HK-2 (cell line): Measurements from ENCODE around the gene ANKS1B.
"Not testable (repeated sequence)": the region's sequence is repeated elsewhere in the genome, so short reads cannot be mapped to it uniquely, and the experiment has no call there.

Experiments used
- DNase-seq: peaks from one replicate; pipeline ENCODE4 v3.0.0-alpha.2; 2018; ENCODE audit not compliant: unreplicated experiment

The ANKS1B gene

GRCh38 chr12:99759444-99759843 lies 225.3 kb downstream of the ANKS1B start:
- no peak for DNase-seq

DNA sequence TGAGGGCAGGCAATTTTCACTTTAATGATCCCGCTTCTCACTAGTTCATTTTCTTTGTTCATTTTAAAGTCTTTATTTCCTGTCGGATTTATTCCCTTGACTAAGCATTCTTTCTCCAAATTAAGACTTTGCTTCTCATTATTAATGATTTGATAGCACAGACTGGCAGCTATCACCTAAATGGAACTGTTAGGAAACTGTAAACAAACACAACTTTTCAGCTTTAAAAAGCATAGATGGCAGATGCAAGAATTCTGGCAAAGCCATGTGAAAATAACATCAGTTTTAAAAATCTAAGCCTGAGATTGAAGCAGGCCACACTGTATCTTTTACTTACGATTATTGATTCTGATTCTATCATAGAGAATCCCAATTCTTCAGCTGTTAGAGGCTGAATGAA lies 225.7 kb downstream of the ANKS1B start:
- no peak for DNase-seq

- no peak for DNase-seq
Measured at GRCh38 chr12:99752740-99753139, 232.0 kb downstream of the ANKS1B start.

DNA sequence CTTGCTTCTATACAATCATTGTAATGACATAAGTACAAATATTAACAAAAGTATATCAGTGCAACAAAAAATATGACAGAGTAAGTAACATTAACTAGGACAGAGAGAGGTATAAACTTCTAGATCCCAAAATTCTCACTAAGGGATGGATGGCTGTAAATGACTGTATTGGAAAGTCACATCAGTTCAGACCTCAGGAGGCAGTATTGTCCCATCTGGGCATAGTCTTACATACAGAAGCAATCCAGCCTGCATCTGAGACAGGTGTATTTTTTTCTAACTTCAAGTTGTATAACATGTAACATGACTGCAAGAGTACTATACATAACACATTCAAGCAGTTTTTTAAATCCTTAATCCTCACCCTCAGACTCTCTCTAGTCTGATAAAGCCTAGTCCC lies 238.2 kb downstream of the ANKS1B start:
- DNase-seq: no peak

DNA sequence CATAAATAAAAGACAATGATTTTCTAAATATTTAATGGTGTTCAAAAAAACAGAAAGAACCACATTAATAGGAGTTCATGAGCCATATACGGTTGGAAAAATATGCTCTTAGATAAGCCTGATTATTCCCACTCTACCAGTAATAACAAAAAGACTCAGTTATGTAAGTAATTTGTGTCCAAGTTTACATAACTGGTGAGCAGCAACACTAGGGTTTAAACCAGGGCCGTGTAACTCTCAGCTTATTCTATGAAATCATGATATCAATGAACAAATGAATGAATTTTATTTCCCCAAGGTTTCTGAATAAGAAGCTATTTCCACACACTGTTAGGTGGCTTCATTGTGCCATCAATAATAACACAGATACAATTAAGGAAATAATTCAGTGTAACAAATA lies 238.8 kb downstream of the ANKS1B start:
- no peak for DNase-seq

DNA sequence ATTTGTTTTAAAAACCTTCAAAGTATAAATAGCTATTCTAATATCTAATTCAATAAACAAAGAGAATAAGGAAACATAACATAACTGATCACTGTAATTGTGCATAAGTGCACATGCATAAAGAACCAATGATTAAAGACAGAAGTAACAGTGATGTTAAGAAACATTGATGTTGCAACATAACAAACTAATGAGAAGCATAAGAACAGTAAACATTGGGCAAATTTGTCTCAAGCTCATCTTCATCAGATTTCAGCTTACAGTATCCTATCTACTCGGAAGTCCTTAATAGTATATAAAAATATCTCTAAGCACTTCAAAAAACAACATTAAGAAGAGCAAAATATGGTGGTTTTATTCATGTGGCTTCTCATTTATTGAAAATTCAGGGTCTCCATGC lies 239.6 kb downstream of the ANKS1B start:
- no peak for DNase-seq

DNA sequence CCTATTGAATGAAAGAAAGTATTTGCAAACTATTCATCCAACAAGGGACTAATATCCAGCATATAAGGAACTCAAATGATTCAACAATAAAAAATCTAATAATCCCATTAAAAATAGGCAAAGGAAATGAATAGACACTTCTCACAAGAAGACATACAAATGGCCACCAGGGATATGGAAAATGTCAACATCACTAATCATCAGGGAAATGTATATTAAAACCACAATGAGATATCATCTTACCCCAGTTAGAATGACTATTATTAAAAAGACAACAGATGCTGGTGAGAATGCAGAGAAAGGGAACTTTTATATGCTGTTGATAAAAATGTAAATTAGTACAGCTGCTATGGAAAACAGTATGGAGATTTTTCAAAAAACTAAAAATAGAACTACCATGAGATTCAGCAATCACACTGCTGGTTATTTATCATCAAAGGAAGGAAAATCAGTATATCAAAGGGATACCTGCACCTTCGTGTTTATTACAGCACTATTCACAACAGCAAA lies 247.9 kb downstream of the ANKS1B start:
- DNase-seq: no peak

DNA sequence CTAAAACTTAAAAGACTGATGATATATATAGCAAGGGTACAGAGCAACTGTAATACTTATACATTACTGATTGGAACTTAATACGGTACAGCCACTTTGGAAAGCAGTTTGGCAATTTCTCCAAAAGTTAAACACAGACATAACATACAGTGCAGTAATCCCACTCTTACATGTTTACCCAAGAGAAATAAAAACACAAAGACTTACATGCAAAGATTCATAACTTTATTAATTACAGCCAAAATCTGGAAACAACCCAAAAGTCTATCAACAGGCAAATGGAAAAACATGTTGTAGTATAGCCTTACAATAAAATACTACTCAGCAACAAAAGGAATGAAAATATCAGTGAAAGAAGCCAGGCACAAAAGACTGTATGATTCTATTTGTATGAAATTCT lies 252.6 kb downstream of the ANKS1B start:
- no peak for DNase-seq

GRCh38 chr12:99722690-99723486 lies 261.8 kb downstream of the ANKS1B start:
- DNase-seq: no peak

- DNase-seq: no peak
Measured at GRCh38 chr12:99721715-99722275, 262.9 kb downstream of the ANKS1B start.

DNA sequence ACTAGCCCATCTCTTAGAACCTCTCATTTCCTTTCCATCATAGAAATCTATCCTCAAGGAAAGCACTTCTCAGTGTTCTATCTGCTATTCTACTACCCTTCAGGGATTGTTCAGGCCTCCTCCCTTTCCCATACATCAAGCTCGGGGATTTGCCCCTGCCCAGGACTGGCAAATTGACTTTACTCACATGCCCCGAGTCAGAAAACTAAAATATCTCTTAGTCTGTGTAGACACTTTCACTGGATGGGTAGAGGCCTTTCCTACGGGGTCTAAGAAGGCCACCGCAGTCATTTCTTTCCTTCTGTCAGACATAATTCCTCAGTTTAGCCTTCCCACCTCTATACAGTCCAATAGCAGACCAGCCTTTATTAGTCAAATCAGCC lies 264.7 kb downstream of the ANKS1B start:
- not testable (repeated sequence) for DNase-seq

DNA sequence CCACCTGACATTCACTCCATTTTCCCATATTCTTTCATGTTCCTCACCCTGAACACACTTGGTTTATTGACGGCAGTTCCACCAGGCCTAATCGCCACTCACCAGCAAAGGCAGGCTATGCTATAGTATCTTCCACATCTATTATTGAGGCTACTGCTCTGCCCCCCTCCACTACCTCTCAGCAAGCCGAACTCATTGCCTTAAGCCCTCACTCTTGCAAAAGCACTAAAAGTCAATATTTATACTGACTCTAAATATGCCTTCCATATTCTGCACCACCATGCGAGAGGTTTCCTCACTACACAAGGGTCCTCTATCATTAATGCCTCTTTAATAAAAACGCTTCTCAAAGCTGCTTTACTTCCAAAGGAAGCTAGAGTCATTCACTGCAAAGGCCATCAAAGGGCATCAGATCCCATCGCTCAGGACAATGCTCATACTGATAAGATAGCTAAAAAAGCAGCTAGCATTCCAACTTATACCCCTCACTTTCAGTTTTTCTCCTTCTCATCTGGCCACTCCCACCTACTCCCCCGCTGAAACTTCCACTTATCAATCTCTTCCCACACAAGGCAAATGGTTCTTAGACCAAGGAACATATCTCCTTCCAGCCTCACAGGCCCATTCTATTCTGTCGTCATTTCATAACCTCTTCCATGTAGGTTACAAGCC lies 265.2 kb downstream of the ANKS1B start:
- not testable (repeated sequence) for DNase-seq

GRCh38 chr12:99715841-99716510 lies 268.8 kb downstream of the ANKS1B start:
- DNase-seq: not testable (repeated sequence)

GRCh38 chr12:99714921-99715320 lies 269.8 kb downstream of the ANKS1B start:
- not testable (repeated sequence) for DNase-seq

DNA sequence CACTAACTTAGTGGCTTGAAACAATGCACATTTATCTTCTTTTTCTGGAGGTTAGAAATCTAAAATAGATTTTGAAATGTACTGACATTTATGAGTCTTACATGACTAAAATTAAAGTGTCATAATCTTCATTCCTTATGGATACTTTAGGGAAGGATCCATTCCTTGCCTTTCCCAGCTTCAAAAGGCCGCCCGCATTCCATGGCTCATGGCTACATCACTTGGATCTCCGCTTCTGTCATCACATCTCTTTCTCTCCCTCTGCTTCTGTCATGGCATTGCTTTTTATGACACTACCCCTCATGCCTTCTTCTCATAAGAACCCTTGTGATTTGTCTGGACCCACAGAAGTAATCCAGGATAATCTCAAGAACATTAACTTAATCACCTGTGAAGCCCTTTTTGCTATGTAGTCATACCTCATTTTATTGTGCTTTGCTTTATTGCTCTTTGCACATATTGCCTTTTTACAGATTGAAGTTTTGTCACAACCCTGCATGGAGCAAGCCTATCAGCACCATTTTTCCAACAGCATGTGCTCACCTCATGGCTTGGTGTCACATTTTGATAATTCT lies 270.7 kb downstream of the ANKS1B start:
- no peak for DNase-seq

- no peak for DNase-seq
Measured at GRCh38 chr12:99712281-99712680, 272.5 kb downstream of the ANKS1B start.

GRCh38 chr12:99711246-99711645 lies 273.5 kb downstream of the ANKS1B start:
- DNase-seq: no peak

DNA sequence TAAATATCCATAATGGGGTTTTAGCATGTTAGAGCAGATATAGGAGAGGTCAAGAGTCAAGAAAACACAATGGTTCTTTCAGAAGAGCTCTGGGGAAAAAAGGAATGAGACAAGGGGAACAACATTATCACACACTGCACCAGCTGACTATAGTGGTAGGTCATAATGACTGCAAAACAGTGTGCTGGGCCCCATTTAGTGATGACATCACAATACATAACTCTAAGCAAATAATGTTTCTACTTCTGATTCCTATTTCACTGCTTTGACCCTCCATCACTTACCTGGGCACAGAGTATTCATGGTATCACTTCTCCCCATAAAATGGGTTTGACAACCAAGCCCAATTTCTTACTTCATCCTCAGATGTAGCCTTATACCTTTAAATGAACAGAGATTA lies 275.1 kb downstream of the ANKS1B start:
- DNase-seq: no peak

DNA sequence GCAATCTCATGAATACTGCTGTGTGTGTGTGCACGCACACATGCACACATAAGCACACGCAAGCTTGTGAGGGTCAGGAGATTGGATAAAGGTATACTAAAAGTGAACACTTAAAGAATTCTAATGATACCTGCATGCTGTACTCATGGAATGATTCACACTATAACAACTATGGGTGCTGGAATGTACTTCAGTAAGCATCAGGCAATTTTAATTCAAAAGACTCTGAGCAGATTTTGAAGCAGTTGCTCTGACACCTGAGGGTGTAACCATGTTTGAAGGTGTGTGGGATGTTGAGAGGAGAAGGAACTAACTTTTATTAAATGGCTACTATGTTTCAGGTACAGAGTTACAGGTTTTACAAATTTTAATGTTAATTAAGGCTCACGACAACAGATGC lies 275.6 kb downstream of the ANKS1B start:
- no peak for DNase-seq

- no peak for DNase-seq
Measured at GRCh38 chr12:99707883-99708282, 276.9 kb downstream of the ANKS1B start.

- DNase-seq: no peak
Measured at GRCh38 chr12:99706736-99707473, 277.8 kb downstream of the ANKS1B start.
